SK-N-SH treated with all-trans-retinoic acid at 6 μM for 48 hours (cell line): ENCODE results near the gene ITPKB.

Source experiments
- ESRRG ChIP-seq: fragments of 250-450 bp; sonication (Bioruptor Pico); IDR thresholded peaks from 2 replicates; pipeline ENCODE4 v1.6.1; 2021; ENCODE audit warnings: mild to moderate bottlenecking
- ISL1 ChIP-seq: fragments of 250-450 bp; sonication (Bioruptor Pico); IDR thresholded peaks from 2 replicates; pipeline ENCODE4 v2.1.2; 2022; ENCODE audit warnings: mild to moderate bottlenecking, moderate library complexity
- PATZ1 ChIP-seq: fragments of 250-450 bp; sonication (Bioruptor Pico); IDR thresholded peaks from 2 replicates; pipeline ENCODE4 v1.8.0; 2020; ENCODE audit warnings: mild to moderate bottlenecking, moderate library complexity, borderline replicate concordance
- PPARA ChIP-seq: fragments of 250-450 bp; sonication (Bioruptor Pico); IDR thresholded peaks from 2 replicates; pipeline ENCODE4 v1.5.0; 2020; ENCODE audit warnings: mild to moderate bottlenecking, borderline replicate concordance
- RARB ChIP-seq: fragments of 250-450 bp; sonication (Bioruptor Pico); IDR thresholded peaks from 2 replicates; pipeline ENCODE4 v1.8.0; 2021; ENCODE audit warnings: mild to moderate bottlenecking, moderate library complexity
- SNAI2 ChIP-seq: fragments of 250-450 bp; sonication (Bioruptor Pico); IDR thresholded peaks from 2 replicates; pipeline ENCODE4 v1.5.0; 2020; ENCODE audit warnings: mild to moderate bottlenecking, moderate library complexity
- ZFP30 ChIP-seq: fragments of 450-650 bp; formaldehyde crosslinking; IDR thresholded peaks from 2 replicates; pipeline ENCODE4 v1.5.0; 2022; ENCODE audit warnings: mild to moderate bottlenecking, moderate library complexity
- ZNF565 ChIP-seq: fragments of 450-650 bp; formaldehyde crosslinking; conservative IDR thresholded peaks from 2 replicates; pipeline ENCODE4 v1.5.0; 2020; ENCODE audit warnings: low read depth, mild to moderate bottlenecking, moderate library complexity

GRCh38 chr1:226671277-226671676, 67.8 kb downstream of the ITPKB start:
- TF ChIP-seq PPARA (no peak), RARB (CRISPR knock-in tag) (no peak), PATZ1 (CRISPR knock-in tag) (no peak), ESRRG (no peak), SNAI2 (CRISPR knock-in tag) (no peak), ZFP30 (no peak), ZNF565 (CRISPR knock-in tag) (no peak), ISL1 (CRISPR knock-in tag) (no peak)
